ENCODE measurements around the gene SRSF7. TPM values are rescaled to one million over a fixed set of nuclear protein-coding genes. Genes with fewer than 3 reads are reported as not detected.

SRSF7 gene
- total RNA-seq, 1 donor from 2014 or later, result 248 TPM

DNA sequence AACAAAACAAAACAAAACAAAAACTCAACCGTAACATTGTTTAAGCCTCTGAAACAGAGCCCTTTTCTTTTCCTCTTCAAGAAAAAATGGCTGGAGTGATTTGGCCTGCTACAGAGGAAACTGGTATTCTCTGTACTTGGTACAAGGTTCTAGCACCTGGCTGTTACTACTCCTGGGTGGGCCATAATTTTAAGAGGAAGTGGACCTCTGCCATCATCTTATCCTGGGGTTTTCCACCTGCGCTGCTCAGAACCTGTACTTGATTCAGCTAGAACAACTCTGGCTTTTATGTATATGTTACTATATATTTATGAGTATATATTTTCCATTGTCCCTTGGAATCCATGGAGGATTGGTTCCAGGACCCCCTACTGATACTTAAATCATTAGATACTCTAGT is 22.5 kb downstream of the SRSF7 start:
- Mint-ChIP-seq H3K27ac (no peak overlapping the region), H3K4me1 (ENCODE audit: unreplicated experiment) (peaks cover 4% of the 10 kb centered on the region), H3K4me3 (no peak overlapping the region), H3K36me3 (peaks cover 8% of the 10 kb centered on the region), H3K9me3 (no peaks in the 10 kb centered on the region), H3K27me3 (no peaks in the 10 kb centered on the region)
- TF ChIP-seq, protein P1, sequence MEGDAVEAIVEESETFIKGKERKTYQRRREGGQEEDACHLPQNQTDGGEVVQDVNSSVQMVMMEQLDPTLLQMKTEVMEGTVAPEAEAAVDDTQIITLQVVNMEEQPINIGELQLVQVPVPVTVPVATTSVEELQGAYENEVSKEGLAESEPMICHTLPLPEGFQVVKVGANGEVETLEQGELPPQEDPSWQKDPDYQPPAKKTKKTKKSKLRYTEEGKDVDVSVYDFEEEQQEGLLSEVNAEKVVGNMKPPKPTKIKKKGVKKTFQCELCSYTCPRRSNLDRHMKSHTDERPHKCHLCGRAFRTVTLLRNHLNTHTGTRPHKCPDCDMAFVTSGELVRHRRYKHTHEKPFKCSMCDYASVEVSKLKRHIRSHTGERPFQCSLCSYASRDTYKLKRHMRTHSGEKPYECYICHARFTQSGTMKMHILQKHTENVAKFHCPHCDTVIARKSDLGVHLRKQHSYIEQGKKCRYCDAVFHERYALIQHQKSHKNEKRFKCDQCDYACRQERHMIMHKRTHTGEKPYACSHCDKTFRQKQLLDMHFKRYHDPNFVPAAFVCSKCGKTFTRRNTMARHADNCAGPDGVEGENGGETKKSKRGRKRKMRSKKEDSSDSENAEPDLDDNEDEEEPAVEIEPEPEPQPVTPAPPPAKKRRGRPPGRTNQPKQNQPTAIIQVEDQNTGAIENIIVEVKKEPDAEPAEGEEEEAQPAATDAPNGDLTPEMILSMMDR (conservative IDR thresholded peaks at IDR 0.05), result no peak
- no peak for DNase-seq (ENCODE audit: extremely low spot score, unreplicated experiment)

DNA sequence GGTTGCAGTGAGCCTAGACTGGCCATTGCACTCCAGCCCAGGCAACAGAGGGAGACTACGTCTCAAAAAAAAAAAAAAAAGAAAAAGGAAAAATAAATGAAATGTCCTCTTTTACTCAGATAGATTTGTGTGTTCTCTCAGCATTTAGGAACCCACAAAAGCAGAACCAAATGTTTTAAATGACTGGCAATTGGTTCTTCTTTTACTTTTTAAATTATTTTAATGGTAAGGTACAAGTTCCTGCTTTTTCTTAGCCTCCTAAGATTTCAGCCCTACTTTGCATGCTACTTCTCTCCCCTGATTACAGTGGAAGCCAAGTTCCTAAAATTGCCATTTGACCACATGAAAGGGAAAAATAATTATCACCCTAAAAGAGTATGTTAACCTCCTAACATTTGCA is 23.5 kb downstream of the SRSF7 start:
- no peak overlapping the region for H3K4me3 Mint-ChIP-seq
- TF ChIP-seq, protein P1 (conservative IDR thresholded peaks at IDR 0.05), result no peak
- no peak overlapping the region for H3K27ac Mint-ChIP-seq
- peaks cover 4% of the 10 kb centered on the region for H3K4me1 Mint-ChIP-seq (ENCODE audit: unreplicated experiment)
- DNase-seq (ENCODE audit: extremely low spot score, unreplicated experiment), result no peak
- no peaks in the 10 kb centered on the region for H3K27me3 Mint-ChIP-seq
- H3K36me3 Mint-ChIP-seq, result peaks cover 3% of the 10 kb centered on the region
- H3K9me3 Mint-ChIP-seq, result no peaks in the 10 kb centered on the region

DNA sequence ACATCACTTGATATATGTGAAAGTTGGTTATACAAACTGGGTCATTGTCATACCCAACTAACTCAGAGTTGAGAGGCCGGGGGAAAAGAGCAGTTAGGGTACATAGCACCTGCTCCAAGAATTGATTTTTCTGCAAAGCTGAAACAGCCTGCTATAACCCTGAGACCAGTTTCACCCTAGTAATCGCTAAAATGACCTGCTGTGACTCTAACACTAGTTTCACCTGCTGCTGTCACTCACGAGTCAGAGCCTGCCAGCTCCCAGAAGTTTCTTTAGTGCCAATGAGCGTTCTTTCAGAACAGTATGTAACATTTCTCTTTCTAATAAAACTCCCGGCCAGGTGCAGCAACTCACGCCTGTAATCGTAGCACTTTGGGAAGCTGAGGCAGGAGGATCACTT is 28.0 kb downstream of the SRSF7 start:
- no peaks in the 10 kb centered on the region for H3K27me3 Mint-ChIP-seq
- TF ChIP-seq, protein P1 (conservative IDR thresholded peaks at IDR 0.05), result no peak
- no peak overlapping the region for H3K27ac Mint-ChIP-seq
- peaks cover 15% of the 10 kb centered on the region for H3K4me1 Mint-ChIP-seq (ENCODE audit: unreplicated experiment)
- peaks cover 9% of the 10 kb centered on the region for H3K9me3 Mint-ChIP-seq
- DNase-seq (ENCODE audit: extremely low spot score, unreplicated experiment), result no peak
- H3K4me3 Mint-ChIP-seq, result no peak overlapping the region
- peaks cover 8% of the 10 kb centered on the region for H3K36me3 Mint-ChIP-seq

DNA sequence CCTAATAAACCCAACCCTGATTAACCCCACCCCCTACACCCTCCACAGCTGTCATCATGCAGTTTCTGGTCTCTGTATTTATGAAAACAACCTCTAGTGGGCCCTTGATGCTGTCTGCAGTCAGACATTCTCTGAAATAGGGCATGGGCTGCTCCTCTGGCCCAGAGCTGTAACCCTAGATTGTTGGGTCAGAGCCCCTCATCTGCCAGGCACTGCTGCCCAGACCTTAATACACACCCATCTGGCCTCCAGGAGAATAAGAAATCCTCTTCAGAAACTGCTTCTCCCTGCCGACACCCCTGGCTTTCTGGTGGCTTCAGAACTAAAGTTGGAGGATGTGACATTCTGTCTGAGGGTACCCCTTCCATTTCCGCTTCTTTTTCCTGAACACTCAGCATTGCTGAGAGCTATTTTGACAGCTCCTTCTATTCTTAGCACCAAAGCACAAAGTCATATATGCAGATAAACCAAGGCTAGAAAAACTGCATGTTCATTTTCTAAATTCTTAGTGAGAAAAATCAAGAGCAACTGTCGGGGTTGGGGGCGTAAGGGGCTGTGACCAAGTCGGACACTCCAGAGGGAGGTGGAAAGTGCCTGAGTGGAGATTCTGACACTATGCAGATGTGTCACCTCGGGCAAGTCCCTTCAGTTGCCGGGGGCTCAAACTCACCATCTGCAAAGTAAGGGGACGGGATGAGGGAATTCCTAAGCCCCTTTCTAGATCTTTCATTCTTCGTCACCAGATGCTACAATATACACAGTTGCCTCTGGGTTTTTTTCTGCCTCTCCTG is 28.7 kb downstream of the SRSF7 start:
- DNase-seq (ENCODE audit: extremely low spot score, unreplicated experiment), result no peak
- H3K36me3 Mint-ChIP-seq, result peaks cover 8% of the 10 kb centered on the region
- H3K4me3 Mint-ChIP-seq, result no peak overlapping the region
- TF ChIP-seq, protein P1 (conservative IDR thresholded peaks at IDR 0.05), result no peak
- H3K27ac Mint-ChIP-seq, result no peak overlapping the region
- H3K27me3 Mint-ChIP-seq, result no peaks in the 10 kb centered on the region
- H3K4me1 Mint-ChIP-seq (ENCODE audit: unreplicated experiment), result peaks cover 15% of the 10 kb centered on the region
- H3K9me3 Mint-ChIP-seq, result peaks cover 9% of the 10 kb centered on the region

DNA sequence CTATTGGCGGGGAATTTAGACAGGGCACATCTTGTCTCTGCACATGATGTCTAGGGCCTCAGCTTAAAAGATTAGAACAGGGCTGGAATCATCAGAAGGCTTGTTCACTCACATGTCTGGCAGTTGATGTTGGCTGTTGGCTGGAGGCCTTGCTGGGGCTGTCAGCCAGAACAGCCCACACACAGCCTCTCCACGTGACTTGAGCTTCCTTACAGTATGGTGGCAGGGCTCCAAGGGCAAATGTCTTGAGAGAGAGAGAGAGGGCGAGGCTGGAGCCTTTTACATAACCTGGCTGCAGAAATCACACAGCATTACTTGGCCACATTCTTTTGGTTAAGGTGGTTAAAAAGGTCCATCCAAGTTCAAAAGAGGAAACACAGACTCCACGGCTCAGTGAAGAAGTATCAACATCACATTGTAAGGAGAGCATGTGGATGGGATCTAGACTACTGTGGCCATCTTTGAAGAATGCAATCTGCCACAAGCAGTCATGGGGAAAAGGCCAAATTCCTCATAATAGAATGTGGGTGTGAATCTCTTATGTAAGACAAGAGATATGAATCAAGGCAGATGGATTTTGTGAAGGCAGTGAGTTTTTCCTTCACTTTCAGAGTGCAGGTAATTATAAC is 30.4 kb downstream of the SRSF7 start:
- TF ChIP-seq, protein P1 (conservative IDR thresholded peaks at IDR 0.05), result no peak
- Mint-ChIP-seq H3K27me3 (no peaks in the 10 kb centered on the region), H3K4me1 (ENCODE audit: unreplicated experiment) (peaks cover 12% of the 10 kb centered on the region), H3K9me3 (peaks cover 9% of the 10 kb centered on the region), H3K27ac (peak overlapping the region; percentile 54), H3K4me3 (no peak overlapping the region), H3K36me3 (peaks cover 8% of the 10 kb centered on the region)
- DNase-seq (ENCODE audit: extremely low spot score, unreplicated experiment), result no peak

Data from type B pancreatic cell (in vitro differentiated cells).